CD4-positive, CD25-positive, alpha-beta regulatory T cell (primary cell): ENCODE results near the gene FHAD1. TPM values are rescaled to one million over a fixed set of nuclear protein-coding genes. Genes with fewer than 3 reads are reported as not detected.
"Not testable (repeated sequence)": the region's sequence is repeated elsewhere in the genome, so short reads cannot be mapped to it uniquely, and the experiment has no call there.

ENCODE experiments used
- ATAC-seq, 2 donors: fragments of 150-1000 bp; cut with Tn5 transposase; one replicate each; pipeline ENCODE4 v1.10.0; 2021; ENCODE audit warnings: low read depth in 2 of 2, moderate number of reproducible peaks in 2 of 2, moderate library complexity in 1 of 2
- DNase-seq, 3 donors: peaks; one replicate each; pipeline versions ENCODE4 v3.0.0 to v3.0.0-alpha.2; 2012 to 2022; ENCODE audit warnings: mixed read lengths in 1 of 3
- H3K27ac ChIP-seq: one replicate; pipeline ENCODE4 v1.7.0; 2013; ENCODE audit warnings: mild to moderate bottlenecking, low read length; ENCODE audit not compliant: insufficient read depth, poor library complexity, severe bottlenecking
- H3K27me3 ChIP-seq: one replicate; pipeline ENCODE4 v1.7.0; 2013; ENCODE audit warnings: low read length; ENCODE audit not compliant: control insufficient read depth, insufficient read depth
- H3K36me3 ChIP-seq: one replicate; pipeline ENCODE4 v1.7.0; 2013; ENCODE audit warnings: mild to moderate bottlenecking, low read length, moderate library complexity; ENCODE audit not compliant: control insufficient read depth, insufficient read depth
- H3K4me1 ChIP-seq: 2 replicates; pipeline ENCODE4 v1.7.0; 2013; ENCODE audit warnings: mild to moderate bottlenecking, low read length; ENCODE audit not compliant: insufficient read depth, control insufficient read depth, poor library complexity, severe bottlenecking
- H3K4me3 ChIP-seq: one replicate; pipeline ENCODE4 v1.7.0; 2013; ENCODE audit warnings: low read depth, mild to moderate bottlenecking, low read length, moderate library complexity
- H3K9me3 ChIP-seq, 2 experiments: 1 replicate in 1 of 2; 2 replicates in 1 of 2; pipeline ENCODE4 v1.7.0; 2013; ENCODE audit warnings: low read length in 2 of 2, mild to moderate bottlenecking in 1 of 2, moderate library complexity in 1 of 2; ENCODE audit not compliant: control insufficient read depth in 2 of 2
- H3K27ac Mint-ChIP-seq, 3 donors: one replicate each; pipeline ENCODE4 v1.8.0; 2020 to 2022; ENCODE audit warnings: mild to moderate bottlenecking in 3 of 3, mixed read lengths in 3 of 3, moderate library complexity in 2 of 3
- H3K27me3 Mint-ChIP-seq: one replicate; pipeline ENCODE4 v1.8.0; 2022; ENCODE audit warnings: mild to moderate bottlenecking, mixed read lengths
- H3K36me3 Mint-ChIP-seq: one replicate; pipeline ENCODE4 v1.8.0; 2020; ENCODE audit warnings: mixed read lengths
- H3K4me1 Mint-ChIP-seq, 4 donors: one replicate each; pipeline ENCODE4 v1.8.0; 2020 to 2022; ENCODE audit warnings: mixed read lengths in 4 of 4, mild to moderate bottlenecking in 1 of 4
- H3K4me3 Mint-ChIP-seq, 4 donors: one replicate each; pipeline ENCODE4 v1.8.0; 2020 to 2022; ENCODE audit warnings: mild to moderate bottlenecking in 4 of 4, mixed read lengths in 4 of 4, moderate library complexity in 3 of 4
- H3K9me3 Mint-ChIP-seq, 7 donors: one replicate each; pipeline ENCODE4 v1.8.0; 2020 to 2022; ENCODE audit warnings: mixed read lengths in 7 of 7, mild to moderate bottlenecking in 3 of 7, moderate library complexity in 2 of 7
- polyA plus RNA-seq, 4 donors: library from polyadenylated mRNA; unstranded; fragments of 300-500 nt; fragmentation: Illumina TruSeq; gene quantifications; one replicate each; pipeline ENCODE4 v1.2.3, GENCODE V29; 2021
- total RNA-seq: library from RNA; stranded (reverse); gene quantifications from one replicate; pipeline ENCODE4 v1.2.3, GENCODE V29; 2022

The FHAD1 gene
- total and polyA plus RNA-seq, 5 donors from 2014 or later: not detected

- Histone ChIP-seq H3K27me3 (no peaks in the 10 kb centered on the region), H3K4me1 (no peaks in the 10 kb centered on the region), H3K4me3 (no peak overlapping the region), H3K36me3 (no peaks in the 10 kb centered on the region), H3K9me3 (peaks cover 0 to 4% of the 10 kb centered on the region in 2 experiments), H3K27ac (no peak overlapping the region)
- Mint-ChIP-seq H3K27me3 (no peaks in the 10 kb centered on the region), H3K4me1 (no peaks in the 10 kb centered on the region), H3K36me3 (no peaks in the 10 kb centered on the region), H3K27ac (peak overlapping the region in 1 of 3 donors; percentile 3), H3K4me3 (no peak overlapping the region), H3K9me3 (peaks cover 0 to 5% (median 0%) of the 10 kb centered on the region in 7 donors)
- ATAC-seq: no peak
- no peak for DNase-seq
Observed at GRCh38 chr1:15299179-15299578, 52.2 kb downstream of the FHAD1 start.

- Mint-ChIP-seq H3K27ac (no peak overlapping the region), H3K27me3 (no peaks in the 10 kb centered on the region), H3K36me3 (no peaks in the 10 kb centered on the region), H3K4me3 (no peak overlapping the region), H3K9me3 (peaks cover 0 to 5% (median 0%) of the 10 kb centered on the region in 7 donors), H3K4me1 (no peaks in the 10 kb centered on the region)
- ATAC-seq (no peak), DNase-seq (no peak)
- no peaks in the 10 kb centered on the region for H3K4me1 ChIP-seq
- H3K9me3 ChIP-seq: peaks cover 0 to 4% of the 10 kb centered on the region in 2 experiments
- H3K27me3 ChIP-seq: no peaks in the 10 kb centered on the region
- H3K36me3 ChIP-seq: no peaks in the 10 kb centered on the region
- no peak overlapping the region for H3K27ac ChIP-seq
- H3K4me3 ChIP-seq: no peak overlapping the region
Observed at GRCh38 chr1:15299806-15300205, 52.8 kb downstream of the FHAD1 start.

DNA sequence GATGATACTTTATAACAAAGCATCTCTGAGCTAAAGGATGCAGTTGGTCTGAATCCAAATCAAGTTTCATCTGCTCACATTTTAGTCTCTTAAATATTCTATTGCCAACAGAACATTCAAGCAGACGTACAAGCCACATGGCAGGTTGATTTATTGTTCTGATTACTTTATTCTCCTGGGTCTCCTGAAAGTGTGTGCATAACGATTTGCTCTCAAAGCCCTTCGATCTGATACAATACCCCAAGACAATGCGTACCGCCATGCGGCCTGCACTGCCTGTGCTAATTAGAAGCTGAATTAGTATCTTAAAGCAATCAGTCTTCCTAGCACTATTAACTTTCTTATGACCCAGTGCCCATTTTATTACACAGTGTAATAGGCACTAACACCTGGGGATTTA is 56.9 kb downstream of the FHAD1 start:
- H3K4me3 Mint-ChIP-seq: no peak overlapping the region
- DNase-seq (no peak), ATAC-seq (no peak)
- H3K4me1 Mint-ChIP-seq: no peaks in the 10 kb centered on the region
- Histone ChIP-seq H3K4me1 (no peaks in the 10 kb centered on the region), H3K27me3 (no peaks in the 10 kb centered on the region), H3K9me3 (no peaks in the 10 kb centered on the region), H3K36me3 (no peaks in the 10 kb centered on the region), H3K27ac (no peak overlapping the region), H3K4me3 (no peak overlapping the region)
- H3K27ac Mint-ChIP-seq: no peak overlapping the region
- no peaks in the 10 kb centered on the region for H3K36me3 Mint-ChIP-seq
- H3K9me3 Mint-ChIP-seq: peaks cover 0 to 3% (median 0%) of the 10 kb centered on the region in 7 donors
- H3K27me3 Mint-ChIP-seq: peaks cover 7% of the 10 kb centered on the region

- H3K36me3 ChIP-seq: no peaks in the 10 kb centered on the region
- H3K27ac ChIP-seq: no peak overlapping the region
- ATAC-seq (peak; percentile 40 to 58), DNase-seq (peak; percentile 27 to 54 (median 39))
- peaks cover 0 to 3% (median 0%) of the 10 kb centered on the region in 7 donors for H3K9me3 Mint-ChIP-seq
- peaks cover 7% of the 10 kb centered on the region for H3K27me3 Mint-ChIP-seq
- no peaks in the 10 kb centered on the region for H3K27me3 ChIP-seq
- H3K4me1 ChIP-seq: no peaks in the 10 kb centered on the region
- H3K4me3 Mint-ChIP-seq: no peak overlapping the region
- no peaks in the 10 kb centered on the region for H3K9me3 ChIP-seq
- H3K36me3 Mint-ChIP-seq: no peaks in the 10 kb centered on the region
- no peak overlapping the region for H3K4me3 ChIP-seq
- peak overlapping the region in 1 of 3 donors; percentile 14 for H3K27ac Mint-ChIP-seq
- no peaks in the 10 kb centered on the region for H3K4me1 Mint-ChIP-seq
Observed at GRCh38 chr1:15304708-15305467, 57.9 kb downstream of the FHAD1 start.

- ATAC-seq (no peak), DNase-seq (no peak)
- no peaks in the 10 kb centered on the region for H3K27me3 ChIP-seq
- H3K27me3 Mint-ChIP-seq: peaks cover 7% of the 10 kb centered on the region
- H3K36me3 ChIP-seq: no peaks in the 10 kb centered on the region
- no peak overlapping the region for H3K4me3 ChIP-seq
- no peaks in the 10 kb centered on the region for H3K4me1 ChIP-seq
- H3K9me3 Mint-ChIP-seq: peaks cover 0 to 3% (median 0%) of the 10 kb centered on the region in 7 donors
- H3K4me3 Mint-ChIP-seq: no peak overlapping the region
- no peak overlapping the region for H3K27ac ChIP-seq
- no peaks in the 10 kb centered on the region for H3K36me3 Mint-ChIP-seq
- H3K4me1 Mint-ChIP-seq: no peaks in the 10 kb centered on the region
- no peak overlapping the region for H3K27ac Mint-ChIP-seq
- no peaks in the 10 kb centered on the region for H3K9me3 ChIP-seq
Observed at GRCh38 chr1:15305468-15305770, 58.4 kb downstream of the FHAD1 start.

DNA sequence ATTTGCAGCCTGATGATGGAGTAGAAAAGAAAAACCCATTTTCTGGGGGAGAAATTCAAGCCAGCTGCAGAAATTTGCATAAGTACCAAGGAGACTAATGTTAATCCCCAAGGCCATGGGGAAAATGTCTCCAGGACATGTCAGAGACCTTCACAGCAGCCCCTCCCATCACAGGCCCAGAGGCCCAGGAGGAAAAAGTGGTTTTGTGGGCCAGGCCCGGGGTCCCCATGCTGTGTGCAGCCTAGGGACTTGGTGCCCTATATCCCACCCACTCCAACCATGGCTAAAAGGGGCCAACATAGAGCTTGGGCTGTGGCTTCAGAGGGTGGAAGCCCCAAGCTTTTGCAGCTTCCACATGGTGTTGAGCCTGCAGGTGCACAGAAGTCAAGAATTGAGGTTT is 59.3 kb downstream of the FHAD1 start:
- not testable (repeated sequence) for ATAC-seq, H3K27ac ChIP-seq, H3K4me3 ChIP-seq, H3K36me3 ChIP-seq, H3K27me3 Mint-ChIP-seq, H3K9me3 Mint-ChIP-seq, H3K4me3 Mint-ChIP-seq, H3K27me3 ChIP-seq, H3K27ac Mint-ChIP-seq, H3K4me1 ChIP-seq, H3K4me1 Mint-ChIP-seq, H3K36me3 Mint-ChIP-seq, H3K9me3 ChIP-seq, DNase-seq

DNA sequence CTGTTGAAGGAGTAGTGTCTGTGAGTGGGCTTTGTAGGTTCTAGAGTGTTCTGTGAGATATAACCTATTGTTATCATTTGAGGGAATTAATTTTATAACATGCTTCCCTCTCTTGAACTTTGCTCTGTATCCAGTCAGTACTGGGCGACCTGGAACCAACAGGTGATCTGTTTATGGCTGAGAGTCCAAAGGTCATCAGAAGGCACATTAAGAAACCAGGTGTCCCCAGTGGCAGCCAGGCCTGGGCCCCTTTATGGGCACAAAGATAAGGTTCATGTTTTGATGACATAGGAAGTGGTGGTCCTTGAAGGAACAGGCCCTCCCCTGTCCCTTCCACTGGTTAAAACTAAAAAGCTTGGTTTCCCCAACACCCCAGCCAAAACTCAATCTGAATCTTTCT is 61.1 kb downstream of the FHAD1 start:
- Mint-ChIP-seq H3K27ac (no peak overlapping the region), H3K9me3 (peaks cover 0 to 4% (median 1%) of the 10 kb centered on the region in 7 donors), H3K4me3 (no peak overlapping the region), H3K36me3 (no peaks in the 10 kb centered on the region), H3K4me1 (no peaks in the 10 kb centered on the region), H3K27me3 (peaks cover 7% of the 10 kb centered on the region)
- Histone ChIP-seq H3K4me1 (no peaks in the 10 kb centered on the region), H3K9me3 (no peaks in the 10 kb centered on the region), H3K4me3 (no peak overlapping the region), H3K27ac (no peak overlapping the region), H3K27me3 (no peaks in the 10 kb centered on the region), H3K36me3 (no peaks in the 10 kb centered on the region)
- ATAC-seq: no peak
- DNase-seq: no peak

GRCh38 chr1:15308621-15309027 is 61.6 kb downstream of the FHAD1 start:
- Mint-ChIP-seq H3K9me3 (peaks cover 0 to 4% (median 1%) of the 10 kb centered on the region in 7 donors), H3K4me3 (no peak overlapping the region), H3K27me3 (peaks cover 7% of the 10 kb centered on the region), H3K4me1 (no peaks in the 10 kb centered on the region), H3K36me3 (no peaks in the 10 kb centered on the region), H3K27ac (no peak overlapping the region)
- H3K27ac ChIP-seq: no peak overlapping the region
- no peaks in the 10 kb centered on the region for H3K4me1 ChIP-seq
- no peaks in the 10 kb centered on the region for H3K9me3 ChIP-seq
- H3K36me3 ChIP-seq: no peaks in the 10 kb centered on the region
- no peaks in the 10 kb centered on the region for H3K27me3 ChIP-seq
- DNase-seq: no peak
- no peak overlapping the region for H3K4me3 ChIP-seq
- ATAC-seq: no peak
